NCI-H1417 (cell line): ENCODE results near the gene ODAD3.
"Not testable (repeated sequence)": the region's sequence is repeated elsewhere in the genome, so short reads cannot be mapped to it uniquely, and the experiment has no call there.

Experiments
- DNase-seq, 3 experiments: peaks; one replicate each; lab custom pipeline; 2025; lab: John Stamatoyannopoulos, UW

The ODAD3 gene

DNA sequence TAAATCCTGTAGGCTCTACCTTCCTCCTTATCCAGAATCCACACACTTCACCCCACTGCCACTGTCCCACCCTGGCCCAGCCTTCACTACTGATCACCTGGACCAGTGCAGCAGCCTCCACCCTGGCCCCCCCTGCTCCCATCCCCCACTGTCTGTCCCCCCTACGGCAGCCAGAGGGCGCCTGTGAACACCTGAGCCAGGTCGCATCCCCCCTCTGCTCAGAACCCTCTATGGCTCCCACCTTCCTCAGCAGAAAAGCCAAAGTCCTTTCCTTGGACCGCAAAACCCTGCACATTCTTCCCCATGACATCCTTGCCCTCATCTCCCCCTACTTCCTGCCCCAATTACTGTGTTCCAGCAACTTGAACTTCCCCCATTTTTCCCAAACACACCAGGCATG lies 25.3 kb upstream of the ODAD3 start:
- peak in 1 of 3 experiments; percentile 32 for DNase-seq

DNA sequence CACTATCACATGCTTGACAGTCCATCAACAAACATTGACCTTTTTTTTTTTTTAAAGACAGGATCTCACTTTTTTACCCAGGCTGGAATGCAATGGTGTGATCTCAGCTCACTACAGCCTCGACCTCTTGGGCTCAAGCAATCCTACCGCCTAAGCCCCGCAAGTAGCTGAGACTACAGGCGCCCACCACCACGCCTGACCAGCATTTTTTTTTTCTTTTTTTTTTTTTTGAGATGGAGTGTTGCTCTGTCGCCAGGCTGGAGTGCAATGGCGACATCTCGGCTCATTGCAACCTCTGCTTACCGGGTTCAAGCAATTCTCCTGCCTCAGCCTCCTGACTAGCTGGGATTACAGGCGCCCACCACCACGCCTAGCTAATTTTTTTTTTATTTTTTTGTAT lies 24.0 kb upstream of the ODAD3 start:
- DNase-seq = not testable (repeated sequence)

DNA sequence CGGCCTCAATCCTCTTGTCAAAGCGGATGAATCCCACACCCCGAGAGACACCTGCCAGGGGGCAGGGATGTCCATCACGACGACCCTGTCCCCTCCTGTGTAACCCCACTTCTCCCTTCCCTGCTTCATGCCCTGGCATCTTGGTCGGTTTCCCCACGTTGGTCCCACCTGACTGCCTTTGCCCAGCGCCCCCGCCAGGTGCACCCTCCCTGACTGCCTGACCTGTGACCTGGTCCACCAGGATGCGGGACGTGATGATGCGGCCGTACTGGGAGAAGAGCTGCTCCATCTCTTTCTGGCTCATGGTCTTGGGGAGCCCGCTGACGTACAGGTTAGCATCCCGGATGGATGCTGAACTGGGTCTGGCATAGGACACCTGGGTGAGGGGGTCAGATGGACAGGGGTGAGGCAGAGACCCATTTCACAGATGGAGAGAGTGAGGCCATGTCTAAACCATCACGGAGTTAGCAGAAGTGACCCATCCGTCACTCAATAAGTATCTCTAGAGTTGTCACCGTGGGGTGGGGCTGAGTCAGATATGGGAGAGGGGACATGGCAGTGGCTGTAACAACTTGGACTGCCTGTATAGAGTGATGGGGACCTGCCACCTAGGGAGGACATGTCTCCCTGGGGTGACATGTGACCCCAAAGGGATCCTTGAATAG lies 23.4 kb upstream of the ODAD3 start:
- no peak for DNase-seq

DNA sequence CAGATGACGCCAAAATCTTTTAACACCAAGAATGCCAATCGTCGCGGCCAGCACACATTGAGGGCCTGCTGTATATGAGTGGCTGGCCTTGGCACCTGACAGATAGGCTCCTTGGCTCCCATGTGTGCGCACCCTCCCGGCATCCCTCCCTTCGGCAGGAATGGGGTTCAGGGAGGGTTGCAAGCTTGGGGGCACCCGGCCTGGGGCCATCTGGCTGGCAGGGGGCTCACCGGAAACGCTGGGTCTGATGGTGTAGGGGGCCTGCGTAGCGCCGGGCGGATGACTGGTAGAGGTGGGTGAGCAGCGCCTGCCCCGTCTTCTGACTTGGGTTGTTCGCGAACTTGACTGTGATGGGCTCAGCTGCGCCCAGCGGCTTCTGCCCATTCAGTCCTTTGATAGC lies 22.9 kb upstream of the ODAD3 start:
- no peak for DNase-seq

DNA sequence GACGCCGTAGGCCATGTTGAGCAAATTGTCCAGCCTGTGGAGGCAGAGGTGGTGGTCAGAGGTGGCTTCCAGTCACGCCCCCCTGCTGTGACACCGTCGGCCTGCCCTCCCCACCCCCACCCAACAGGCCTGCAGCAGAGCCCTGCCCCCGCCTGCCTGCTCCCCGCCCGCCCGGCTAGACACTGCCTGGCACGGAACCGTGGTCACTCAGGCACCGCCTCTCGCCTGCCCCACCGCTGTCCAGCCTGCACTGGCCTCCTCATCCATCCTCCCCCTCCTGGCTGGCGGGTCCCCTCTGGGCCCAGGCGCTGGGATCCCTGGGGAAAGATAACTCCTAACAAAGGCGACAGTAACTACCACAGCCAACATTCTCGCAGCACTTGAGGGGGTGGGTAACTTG lies 22.2 kb upstream of the ODAD3 start:
- DNase-seq = no peak

DNA sequence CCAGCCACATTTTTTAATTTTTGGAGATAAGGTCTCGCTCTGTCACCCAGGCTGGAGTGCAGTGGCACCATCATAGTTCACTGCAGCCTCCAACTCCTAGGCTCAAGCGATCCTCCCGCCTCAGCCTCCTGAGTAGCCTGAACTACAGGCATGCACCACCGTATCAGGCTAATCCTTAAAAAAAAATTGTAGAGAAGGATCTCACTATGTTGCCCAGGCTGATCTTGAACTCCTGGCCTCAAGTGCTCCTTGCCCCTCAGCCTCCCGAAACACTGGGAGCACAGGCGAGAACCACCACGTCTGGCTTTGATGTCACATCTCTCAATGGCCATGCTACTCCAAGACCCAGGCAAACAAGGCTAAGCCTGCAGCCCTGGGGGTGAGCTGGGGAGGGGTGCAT lies 21.7 kb upstream of the ODAD3 start:
- no peak for DNase-seq

DNA sequence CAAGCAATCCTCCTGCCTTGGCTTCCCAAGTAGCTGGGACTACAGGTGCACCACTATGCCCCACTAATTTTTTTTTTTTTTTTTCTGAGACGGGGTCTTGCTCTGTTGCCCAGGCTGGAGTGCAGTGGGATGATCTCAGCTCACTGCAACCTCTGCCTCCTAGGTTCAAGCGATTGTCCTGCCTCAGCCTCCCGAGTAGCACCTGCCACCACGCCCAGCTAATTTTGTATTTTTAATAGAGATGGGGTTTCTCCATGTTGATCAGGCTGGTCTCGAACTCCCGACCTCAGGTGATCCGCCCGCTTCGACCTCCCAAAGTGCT lies 20.3 kb upstream of the ODAD3 start:
- not testable (repeated sequence) for DNase-seq

DNA sequence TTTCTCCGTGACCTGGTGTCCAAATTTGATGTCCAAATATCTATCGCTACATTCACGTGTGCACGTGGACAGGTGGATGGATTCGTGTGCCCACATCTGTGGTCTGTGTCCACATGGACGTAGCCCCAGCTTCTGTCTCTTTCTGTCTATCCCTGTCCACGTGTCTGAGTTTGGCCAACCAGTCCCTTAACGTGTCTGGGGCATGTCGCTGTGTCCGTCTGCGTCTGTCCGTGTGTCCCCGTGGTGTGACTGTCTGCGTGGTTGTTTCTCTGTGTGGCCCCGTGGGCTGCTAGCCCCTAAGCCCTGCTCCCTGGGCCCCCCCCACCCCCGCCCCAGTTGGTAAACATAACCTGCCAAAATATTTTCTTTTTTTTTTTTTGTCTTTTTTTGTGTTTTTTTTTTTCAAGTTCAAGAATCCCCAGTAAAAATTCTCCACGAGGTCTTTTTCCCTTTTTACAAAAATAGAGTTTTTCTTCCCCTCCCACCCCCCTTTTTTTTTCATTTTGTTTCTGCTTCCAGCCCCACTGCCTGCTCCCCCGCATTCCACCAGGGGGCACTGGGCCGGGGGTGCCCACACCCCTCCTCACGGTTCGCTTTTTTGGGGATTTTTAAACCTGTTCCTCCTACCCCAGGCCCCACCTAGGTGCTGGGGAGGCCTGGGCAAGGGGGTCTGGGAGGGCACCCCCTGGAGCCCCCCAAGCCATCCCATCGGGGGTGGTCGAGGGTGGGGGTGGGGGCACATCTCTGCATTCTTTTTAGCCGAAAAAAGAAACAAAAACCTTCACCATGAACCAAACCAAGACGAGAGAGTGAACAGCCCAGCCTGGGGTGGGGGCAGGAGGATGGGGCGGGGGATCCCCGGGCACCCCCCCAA lies 18.8 kb upstream of the ODAD3 start:
- no peak for DNase-seq

DNA sequence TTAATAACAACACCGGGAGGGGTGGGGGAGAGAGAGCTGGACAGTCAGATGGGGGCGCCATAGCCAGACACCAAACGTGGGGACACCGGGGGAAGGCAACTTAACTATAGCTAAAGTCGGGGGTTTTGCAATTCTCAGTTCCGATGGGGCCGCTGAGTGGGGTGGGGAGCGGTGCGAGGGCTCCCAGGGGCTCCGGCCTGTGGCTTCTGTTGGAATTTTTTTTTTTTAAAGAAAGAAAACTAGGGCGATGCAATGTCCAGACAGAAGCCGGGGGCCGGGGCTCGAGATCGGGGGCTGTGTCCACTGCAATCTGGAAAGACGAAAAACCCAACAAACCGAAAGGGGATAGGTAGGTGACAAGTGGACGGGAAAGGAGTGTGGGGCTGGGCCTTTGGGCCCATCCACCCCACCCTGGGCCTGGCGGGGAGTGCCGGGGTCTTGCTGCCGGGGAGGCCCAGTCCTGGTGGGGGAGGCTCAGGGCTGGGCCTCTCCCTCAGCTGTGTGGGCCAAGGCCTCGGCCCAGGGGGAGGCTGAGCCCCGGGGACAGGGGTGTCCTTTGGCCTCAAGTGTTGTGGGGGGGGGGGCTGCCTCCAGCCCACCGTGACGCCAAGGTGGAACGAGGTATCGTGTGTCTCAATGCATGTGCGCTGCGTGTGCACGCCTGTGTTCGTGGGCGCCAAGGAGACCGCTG lies 17.8 kb upstream of the ODAD3 start:
- DNase-seq = no peak

DNA sequence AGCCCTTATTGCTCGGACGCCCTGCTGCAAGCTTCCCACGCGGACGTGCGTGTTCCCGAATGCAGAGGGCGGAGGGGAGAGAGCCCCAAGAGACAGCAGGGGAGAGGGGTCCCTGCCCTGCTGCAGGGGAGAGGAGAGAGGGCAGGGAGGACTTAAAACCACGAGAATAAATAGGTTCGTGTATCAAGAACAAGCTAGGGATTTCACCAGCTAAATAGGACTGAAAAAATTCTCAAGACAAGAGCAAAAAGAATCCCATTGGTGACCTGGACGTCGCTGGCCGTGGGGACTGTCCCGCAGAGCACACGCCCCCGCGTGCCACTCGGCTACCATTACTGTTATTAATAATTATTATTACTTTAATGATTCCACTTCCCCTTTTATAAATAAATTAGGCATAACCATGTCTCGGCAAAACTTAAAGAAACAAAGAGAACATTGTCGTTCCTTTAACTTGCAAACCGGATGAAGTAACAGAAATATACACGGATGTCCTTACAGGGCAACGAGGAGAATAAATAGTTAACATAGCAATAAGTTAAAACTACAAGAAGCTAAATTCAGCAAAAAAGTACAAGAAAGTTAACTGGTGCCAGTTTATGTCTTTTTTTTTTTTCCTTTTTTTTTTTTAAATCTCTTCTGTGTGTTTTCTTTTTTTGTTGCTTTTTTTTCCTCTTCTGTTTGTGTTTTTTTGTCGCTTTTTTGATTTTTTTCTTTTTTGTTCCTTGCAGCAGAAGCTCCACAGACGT lies 17.1 kb upstream of the ODAD3 start:
- peak in 1 of 3 experiments; percentile 25 for DNase-seq

DNA sequence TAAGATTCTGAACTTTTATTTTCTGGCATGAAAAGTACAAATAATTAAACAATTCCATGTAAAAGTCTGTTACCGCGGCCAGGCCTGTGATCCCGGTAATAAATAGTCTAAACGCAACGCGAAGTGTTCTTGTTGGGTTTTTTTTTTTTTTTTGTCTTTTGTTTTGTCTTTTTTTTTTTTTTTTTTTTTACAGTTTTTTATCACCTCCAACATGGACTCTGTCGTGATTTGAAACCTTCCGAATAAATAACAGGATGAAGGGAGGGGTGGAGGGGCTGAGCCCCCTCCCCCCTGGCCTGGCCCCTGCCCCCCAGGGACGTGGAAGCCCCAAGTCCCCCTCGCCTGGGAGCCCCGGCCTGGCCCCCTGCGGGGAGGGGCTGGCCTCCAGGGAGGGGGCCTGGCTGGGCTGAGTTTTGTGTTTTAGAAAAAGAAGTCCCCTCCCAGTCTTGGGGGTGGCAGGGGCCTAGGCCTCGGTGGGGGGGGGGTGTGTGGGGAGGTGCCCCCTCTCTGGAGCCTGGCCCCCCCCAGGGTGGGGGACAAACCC lies 16.5 kb upstream of the ODAD3 start:
- peak in 1 of 3 experiments; percentile 40 for DNase-seq

DNA sequence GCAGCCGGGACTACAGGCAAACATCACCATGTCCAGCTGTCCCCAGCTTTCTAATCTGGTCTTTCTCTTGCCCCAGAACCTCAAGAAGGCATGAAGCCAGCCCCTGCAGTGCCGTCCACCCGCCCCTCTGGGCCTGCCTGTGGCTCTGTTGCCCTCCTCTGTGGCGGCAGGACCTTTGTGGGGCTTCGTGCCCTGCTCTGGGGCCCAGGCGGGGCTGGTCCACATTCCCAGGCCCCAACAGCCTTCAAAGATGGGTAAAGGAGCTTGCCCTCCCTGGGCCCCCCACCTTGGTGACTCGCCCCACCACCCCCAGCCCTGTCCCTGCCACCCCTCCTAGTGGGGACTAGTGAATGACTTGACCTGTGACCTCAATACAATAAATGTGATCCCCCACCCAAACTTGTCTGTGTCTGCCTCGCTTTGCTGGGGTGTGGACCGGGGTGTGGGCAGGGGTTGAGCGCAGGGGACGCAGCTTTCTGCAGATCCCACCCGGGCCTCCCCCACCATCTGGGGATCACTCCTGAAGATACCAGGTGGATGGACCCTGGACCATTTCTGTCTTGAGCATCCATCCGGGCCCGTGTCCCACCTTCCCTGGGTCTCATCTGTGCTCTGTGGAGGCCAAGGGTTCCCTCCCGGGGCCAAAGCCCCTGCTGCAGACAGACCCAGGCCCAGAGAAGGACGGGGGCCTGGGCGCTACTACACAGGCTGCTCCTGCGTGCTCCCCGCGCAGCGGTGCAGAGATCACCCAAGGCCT lies 15.8 kb upstream of the ODAD3 start:
- DNase-seq = peak in 2 of 3 experiments; percentile 17 to 40

DNA sequence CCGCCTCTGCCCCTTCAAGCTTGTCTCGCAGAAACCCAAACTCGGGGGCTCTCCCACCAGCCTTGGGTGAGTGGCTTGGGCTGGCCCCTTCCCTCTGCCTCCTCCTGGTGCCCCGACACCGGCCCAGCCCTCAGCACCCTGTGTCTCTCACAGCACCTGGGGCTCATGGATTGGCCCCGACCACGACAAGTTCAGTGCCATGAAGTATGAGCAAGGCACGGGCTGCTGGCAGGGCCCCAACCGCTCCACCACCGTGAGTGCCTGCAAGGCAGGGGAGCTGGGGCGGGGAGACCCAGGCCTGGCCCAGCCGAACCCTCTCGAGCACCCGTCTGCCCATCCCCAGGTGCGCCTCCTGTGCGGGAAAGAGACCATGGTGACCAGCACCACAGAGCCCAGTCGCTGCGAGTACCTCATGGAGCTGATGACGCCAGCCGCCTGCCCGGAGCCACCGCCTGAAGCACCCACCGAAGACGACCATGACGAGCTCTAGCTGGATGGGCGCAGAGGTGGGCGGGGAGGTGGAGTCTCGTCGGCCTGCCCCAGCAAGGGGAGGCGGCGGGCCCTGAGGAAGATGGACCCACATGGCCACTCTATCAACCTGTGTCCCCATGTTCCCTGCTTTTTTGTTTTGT lies 14.1 kb upstream of the ODAD3 start:
- no peak for DNase-seq

DNA sequence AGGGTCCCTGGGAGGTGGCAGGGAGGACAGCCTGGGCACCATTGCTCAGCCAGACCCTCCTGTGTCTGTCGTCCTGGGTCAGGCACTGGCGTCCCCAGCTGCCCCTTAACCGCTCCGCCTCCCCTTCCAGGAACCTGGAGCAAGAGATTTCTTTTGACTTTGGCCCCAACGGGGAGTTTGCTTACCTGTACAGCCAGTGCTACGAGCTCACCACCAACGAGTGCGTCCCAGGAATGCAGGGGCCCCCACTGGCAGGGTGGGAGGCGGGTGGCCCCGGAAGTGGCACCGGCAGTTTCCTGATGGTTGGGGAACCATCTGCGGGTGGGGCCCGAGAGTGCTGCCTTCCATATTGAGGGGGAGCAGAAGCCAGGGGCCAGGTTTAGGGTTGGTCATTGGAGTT lies 13.5 kb upstream of the ODAD3 start:
- no peak for DNase-seq

DNA sequence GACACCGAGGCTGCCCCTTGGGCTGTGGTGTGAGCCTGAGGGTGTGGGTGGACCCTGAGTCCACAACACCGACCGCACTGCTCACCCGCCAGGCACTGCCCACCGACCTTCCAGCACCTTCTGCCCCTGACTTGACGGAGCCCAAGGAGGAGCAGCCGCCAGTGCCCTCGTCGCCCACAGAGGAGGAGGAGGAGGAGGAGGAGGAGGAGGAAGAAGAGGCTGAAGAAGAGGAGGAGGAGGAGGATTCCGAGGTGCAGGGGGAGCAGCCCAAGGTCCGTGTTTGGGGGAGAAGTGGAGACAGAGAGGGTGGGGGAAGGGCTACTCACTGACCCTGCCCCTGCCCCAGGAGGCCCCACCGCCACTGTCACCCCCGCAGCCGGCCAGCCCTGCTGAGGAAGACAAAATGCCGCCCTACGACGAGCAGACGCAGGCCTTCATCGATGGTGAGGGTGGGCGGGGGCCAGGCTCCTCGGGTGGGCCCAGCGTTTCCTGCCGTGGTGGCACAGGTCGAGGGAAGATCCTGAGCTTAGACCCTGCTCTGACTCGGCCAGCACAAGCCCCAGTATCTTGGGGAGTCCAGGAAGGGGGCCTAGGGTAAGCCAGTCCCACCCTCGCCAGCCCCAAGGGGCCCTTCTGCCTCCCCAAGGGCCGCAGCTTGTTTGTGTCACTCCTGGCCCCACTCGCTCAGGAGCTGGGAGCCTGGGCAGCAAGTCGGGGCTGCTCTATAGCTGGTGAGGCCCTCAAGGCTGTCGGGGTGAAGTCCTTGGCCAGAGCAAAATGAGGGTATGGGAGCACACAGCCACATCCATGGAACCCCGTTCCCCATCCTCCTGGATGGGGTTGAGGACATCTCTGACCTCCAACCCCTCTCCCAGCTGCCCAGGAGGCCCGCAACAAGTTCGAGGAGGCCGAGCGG lies 12.7 kb upstream of the ODAD3 start:
- no peak for DNase-seq

DNA sequence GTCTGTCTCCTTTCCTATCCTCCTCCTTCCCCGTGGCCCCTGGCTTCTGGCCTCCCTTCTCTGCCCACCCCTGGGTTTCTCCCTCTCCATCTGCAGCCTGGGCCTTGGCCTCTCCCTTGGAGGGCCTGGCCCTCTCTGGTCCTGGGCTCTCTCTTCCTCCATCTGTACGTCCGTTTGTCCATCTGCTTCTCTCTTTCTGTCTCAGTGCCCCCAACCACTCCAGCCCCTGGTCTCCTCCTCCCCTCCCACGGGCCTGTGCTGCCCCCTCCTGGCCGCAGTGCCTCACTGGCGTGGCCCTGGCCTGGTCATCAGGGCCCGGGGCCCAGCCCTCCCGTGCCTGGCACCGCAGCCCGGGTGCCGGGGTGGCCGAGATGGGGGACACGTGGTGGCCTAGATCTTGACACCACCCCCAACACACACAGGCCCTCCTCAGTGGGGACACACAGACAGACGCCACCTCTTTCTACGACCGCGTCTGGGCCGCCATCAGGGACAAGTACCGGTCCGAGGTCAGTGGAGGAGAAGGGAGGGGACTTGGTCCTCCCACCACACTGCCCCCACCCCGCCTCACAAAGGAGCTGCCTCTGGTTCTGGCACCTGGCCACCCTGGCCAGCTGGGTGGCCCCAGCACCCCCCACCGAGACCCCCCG lies 11.9 kb upstream of the ODAD3 start:
- DNase-seq = peak; percentile 3 to 59 (median 38)

DNA sequence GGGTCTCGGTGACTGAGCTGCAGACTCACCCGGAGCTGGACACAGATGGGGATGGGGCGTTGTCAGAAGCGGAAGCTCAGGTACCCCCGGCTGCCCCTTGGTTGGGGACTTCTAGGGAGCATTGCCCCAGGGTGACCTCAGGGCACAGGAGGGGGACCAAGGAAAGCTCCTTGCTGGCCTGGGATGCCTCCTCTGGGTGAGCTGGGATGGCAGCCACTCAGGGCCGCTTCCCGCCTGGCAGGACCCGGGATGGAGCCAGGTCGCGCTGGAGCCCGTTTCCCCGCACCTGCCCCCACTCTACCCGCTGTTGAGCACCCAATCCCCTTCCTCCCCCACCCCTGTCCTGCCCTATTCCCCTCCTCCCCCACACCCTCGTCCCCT lies 11.3 kb upstream of the ODAD3 start:
- DNase-seq = no peak

DNA sequence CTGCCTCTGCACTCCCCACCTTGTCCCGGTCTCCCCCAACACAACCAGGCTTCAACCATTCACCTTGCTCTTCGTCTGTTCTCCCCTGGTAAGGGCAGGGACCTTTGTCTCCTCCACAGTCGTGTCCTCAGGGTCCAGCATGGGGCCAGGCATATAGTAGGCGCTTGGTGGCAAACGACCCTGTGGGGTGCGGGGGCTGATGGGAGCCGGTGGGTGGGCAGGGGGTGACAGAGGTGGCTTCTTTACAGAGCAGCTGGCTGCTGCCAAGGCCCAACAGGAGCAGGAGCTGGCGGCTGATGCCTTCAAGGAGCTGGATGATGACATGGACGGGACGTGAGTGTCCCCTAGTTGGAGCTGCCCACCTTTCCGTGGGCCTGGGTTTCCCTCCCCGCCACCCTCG lies 10.2 kb upstream of the ODAD3 start:
- DNase-seq = no peak

DNA sequence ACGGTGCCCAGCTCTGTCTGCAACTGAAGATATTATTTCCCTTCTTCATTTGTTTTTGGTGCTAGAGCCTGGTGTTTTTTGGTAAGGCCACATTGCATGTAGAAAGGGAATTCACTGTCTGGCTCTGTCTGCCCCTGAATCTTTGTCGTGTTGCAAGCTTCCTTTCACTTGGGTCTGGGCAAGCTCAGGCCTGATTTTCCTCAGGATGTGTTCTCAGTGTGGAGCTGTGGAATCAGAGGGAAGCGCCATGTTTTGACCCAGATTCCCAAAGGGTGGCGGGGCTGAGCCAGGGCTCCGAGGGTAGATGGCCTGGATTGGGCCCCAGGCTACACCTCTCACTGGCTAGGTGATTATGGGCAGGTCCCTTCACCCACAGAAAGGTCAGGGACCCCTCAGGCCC lies 9.1 kb upstream of the ODAD3 start:
- no peak for DNase-seq
